Heart left ventricle (tissue), 13 donors: ENCODE results near the gene SHISA2.

ENCODE experiments used
- POLR2A ChIP-seq, 2 donors: fragments of 450-650 bp; IDR thresholded peaks; one replicate each; pipeline ENCODE4 v1.6.1; 2017; ENCODE audit warnings: antibody characterized with exemption in 2 of 2, mild to moderate bottlenecking in 2 of 2, moderate library complexity in 2 of 2
- TF ChIP-seq, protein P1 (sequence below), 12 donors: fragments of 200-600 bp; sonication (generic) in 4 of 12; IDR thresholded peaks; one replicate each; pipeline versions ENCODE4 v1.5.0 to v1.8.0; 2018 to 2022; ENCODE audit warnings: antibody characterized with exemption in 12 of 12, mild to moderate bottlenecking in 5 of 12
- donor health status: ischemic (EF 13 %, LVEDD 7.1; RV severe dilation, severe dysfunction).
- donor health status: DM: no; HTN: yes; CAD: no.
- donor health status: DM: no; HTN: no; CAD: no.
- donor health status: ischemic (EF 25% LVEDD 6.9; RV normal size, moderate dysfunction).
- donor health status: ischemic (EF 25% LVEDD 5.7; RV mildly dilated, moderate dysfunction).
- donor health status: ischemic (EF 35%, LVEDD 5.7; RV mildly dilated, moderate dysfunction).
- donor health status: nonischemic (EF 11% LVEDD 7.7; RV severe dilation, severe dysfunction).
- donor health status: DM: yes; HTN: yes; CAD: no.
- donor health status: PGD.
- donor health status: ischemic (EF 29% LVEDD 5.4; RV normal size, mild dysfunction).
- donor health status: nonischemic (EF 23%, LVEDD 6.1; RV moderate dilation, normal function).

DNA sequence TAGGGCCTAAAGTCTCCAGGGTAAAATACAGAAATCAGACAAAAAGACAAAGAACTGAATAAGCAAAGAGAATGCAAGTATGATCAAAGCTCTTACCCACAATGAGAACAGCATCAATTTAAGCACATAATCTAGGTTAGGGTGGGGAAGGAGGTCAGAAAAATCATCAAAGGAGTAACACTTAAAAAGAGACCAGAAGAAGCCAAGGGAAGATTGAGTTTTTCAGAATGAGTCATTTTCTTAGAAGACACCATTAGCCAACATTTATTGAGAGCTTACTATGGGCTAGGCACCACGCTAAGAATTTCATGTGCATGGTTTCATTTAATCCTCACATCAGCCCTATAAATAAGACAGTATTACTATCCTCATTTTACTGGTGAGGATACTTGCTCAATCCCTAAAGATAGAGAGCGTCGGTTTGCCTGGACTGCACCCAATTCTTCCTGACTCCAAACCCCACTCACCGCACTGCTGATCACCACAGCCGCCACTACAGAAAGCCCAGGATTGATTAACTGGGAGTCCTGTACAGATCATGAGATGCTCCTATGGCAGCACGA, 1.7 kb upstream of the SHISA2 start:
- TF ChIP-seq, protein P1, sequence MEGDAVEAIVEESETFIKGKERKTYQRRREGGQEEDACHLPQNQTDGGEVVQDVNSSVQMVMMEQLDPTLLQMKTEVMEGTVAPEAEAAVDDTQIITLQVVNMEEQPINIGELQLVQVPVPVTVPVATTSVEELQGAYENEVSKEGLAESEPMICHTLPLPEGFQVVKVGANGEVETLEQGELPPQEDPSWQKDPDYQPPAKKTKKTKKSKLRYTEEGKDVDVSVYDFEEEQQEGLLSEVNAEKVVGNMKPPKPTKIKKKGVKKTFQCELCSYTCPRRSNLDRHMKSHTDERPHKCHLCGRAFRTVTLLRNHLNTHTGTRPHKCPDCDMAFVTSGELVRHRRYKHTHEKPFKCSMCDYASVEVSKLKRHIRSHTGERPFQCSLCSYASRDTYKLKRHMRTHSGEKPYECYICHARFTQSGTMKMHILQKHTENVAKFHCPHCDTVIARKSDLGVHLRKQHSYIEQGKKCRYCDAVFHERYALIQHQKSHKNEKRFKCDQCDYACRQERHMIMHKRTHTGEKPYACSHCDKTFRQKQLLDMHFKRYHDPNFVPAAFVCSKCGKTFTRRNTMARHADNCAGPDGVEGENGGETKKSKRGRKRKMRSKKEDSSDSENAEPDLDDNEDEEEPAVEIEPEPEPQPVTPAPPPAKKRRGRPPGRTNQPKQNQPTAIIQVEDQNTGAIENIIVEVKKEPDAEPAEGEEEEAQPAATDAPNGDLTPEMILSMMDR (IDR thresholded peaks at IDR 0.05), result no peak
- no peak for TF ChIP-seq POLR2A (IDR thresholded peaks at IDR 0.05)
